B cell (primary cell): Measurements from ENCODE around the gene NFE2. TPM values are rescaled to one million over a fixed set of nuclear protein-coding genes. Genes with fewer than 3 reads are reported as not detected.

ENCODE experiments used
- ATAC-seq: fragments of 200-7000 bp; cut with Tn5 transposase; one replicate; pipeline ENCODE4 v1.10.0; 2021; ENCODE audit warnings: low read depth, mild to moderate bottlenecking, moderate number of reproducible peaks, moderate library complexity
- CTCF ChIA-PET: fragments of 350-600 bp; sonication (Branson Sonifier 250); formaldehyde crosslinking; loops from one replicate; lab custom pipeline; 2021; ENCODE audit warnings: antibody characterized with exemption, inconsistent platforms; lab: Charles Lee
- POLR2A ChIA-PET: fragments of 350-600 bp; sonication (Branson Sonifier 250); formaldehyde crosslinking; loops from one replicate; lab custom pipeline; 2021; ENCODE audit warnings: antibody characterized with exemption; lab: Charles Lee
- DNase-seq: peaks from one replicate; pipeline ENCODE4 v3.0.0; 2013
- H2AFZ ChIP-seq: 2 replicates; pipeline ENCODE4 v1.6.1; 2012; ENCODE audit warnings: mild to moderate bottlenecking, low read depth, low read length; ENCODE audit not compliant: insufficient read depth, poor library complexity, severe bottlenecking
- H3K27ac ChIP-seq, 2 donors: 1 replicate in 1 of 2; 2 replicates in 1 of 2; pipeline ENCODE4 v1.5.1; 2012 to 2013; ENCODE audit warnings: low read length in 2 of 2, mild to moderate bottlenecking in 2 of 2, moderate library complexity in 1 of 2
- H3K27me3 ChIP-seq, 4 experiments: fragments of 200-600 bp in 1 of 4; sonication (generic) in 1 of 4; replicated peaks in 1 of 4; 1 replicate in 2 of 4; 2 replicates in 2 of 4; pipeline versions ENCODE4 v1.6.1 to v1.7.0; 2013 to 2016; ENCODE audit warnings: low read length in 3 of 4, mild to moderate bottlenecking in 2 of 4, mixed read lengths in 1 of 4, moderate library complexity in 1 of 4; ENCODE audit not compliant: insufficient read depth in 4 of 4, control insufficient read depth in 3 of 4; ENCODE audit errors: control extremely low read depth in 1 of 4
- H3K36me3 ChIP-seq, 2 experiments: replicated peaks in 1 of 2; 1 replicate in 1 of 2; 2 replicates in 1 of 2; pipeline versions ENCODE4 v1.6.1 to v1.7.1; 2013; ENCODE audit warnings: low read length in 1 of 2; ENCODE audit not compliant: insufficient read depth in 2 of 2, control insufficient read depth in 1 of 2; ENCODE audit errors: control extremely low read depth in 1 of 2, extremely low read depth in 1 of 2
- H3K4me1 ChIP-seq, 2 donors: fragments of 200-600 bp in 1 of 2; sonication (generic) in 1 of 2; 1 replicate in 1 of 2; 2 replicates in 1 of 2; pipeline versions ENCODE4 v1.5.1 to v1.6.1; 2013 to 2017; ENCODE audit warnings: low read length in 2 of 2; ENCODE audit not compliant: control insufficient read depth in 2 of 2, insufficient read depth in 2 of 2
- H3K4me2 ChIP-seq: replicated peaks from 2 replicates; pipeline ENCODE3; 2012; ENCODE audit warnings: mild to moderate bottlenecking, low read depth, low read length; ENCODE audit not compliant: poor library complexity, severe bottlenecking
- H3K4me3 ChIP-seq, 5 experiments: fragments of 200-600 bp in 1 of 5; sonication (generic) in 1 of 5; 1 replicate in 3 of 5; 2 replicates in 2 of 5; pipeline versions ENCODE4 v1.5.1 to v1.7.0; 2011 to 2016; ENCODE audit warnings: low read length in 4 of 5, mild to moderate bottlenecking in 4 of 5, low read depth in 2 of 5, control low read depth in 1 of 5, moderate library complexity in 1 of 5; ENCODE audit not compliant: insufficient read depth in 1 of 5; ENCODE audit errors: control extremely low read depth in 1 of 5, extremely low read depth in 1 of 5
- H3K79me2 ChIP-seq: fragments of 200-600 bp; sonication (generic); one replicate; pipeline ENCODE4 v1.6.0; 2016; ENCODE audit warnings: low read length; ENCODE audit not compliant: control insufficient read depth, insufficient read depth
- H3K9ac ChIP-seq: fragments of 200-600 bp; sonication (generic); 2 replicates; pipeline ENCODE4 v1.6.1; 2017; ENCODE audit warnings: mild to moderate bottlenecking, low read length, moderate library complexity
- H3K9me3 ChIP-seq, 3 donors: one replicate each; pipeline versions ENCODE4 v1.6.1 to v1.7.1; 2013; ENCODE audit warnings: low read length in 2 of 3; ENCODE audit not compliant: control insufficient read depth in 2 of 3, insufficient read depth in 1 of 3; ENCODE audit errors: control extremely low read depth in 1 of 3
- H4K20me1 ChIP-seq: 2 replicates; pipeline ENCODE4 v1.6.0; 2012; ENCODE audit warnings: mild to moderate bottlenecking, low read length; ENCODE audit not compliant: insufficient read depth, control insufficient read depth, poor library complexity, severe bottlenecking
- H3K27ac Mint-ChIP-seq: one replicate; pipeline ENCODE4 v1.8.0; 2021; ENCODE audit warnings: mixed read lengths
- H3K27me3 Mint-ChIP-seq: one replicate; pipeline ENCODE4 v1.8.0; 2021; ENCODE audit warnings: mixed read lengths
- H3K4me1 Mint-ChIP-seq: one replicate; pipeline ENCODE4 v1.8.0; 2021; ENCODE audit warnings: mixed read lengths
- H3K4me3 Mint-ChIP-seq: one replicate; pipeline ENCODE4 v1.8.0; 2021; ENCODE audit warnings: mixed read lengths
- H3K9me3 Mint-ChIP-seq: one replicate; pipeline ENCODE4 v1.8.0; 2022; ENCODE audit warnings: mixed read lengths; ENCODE audit not compliant: insufficient read depth
- CTCF ChIP-seq: fragments of 200-600 bp; IDR thresholded peaks from one replicate; pipeline ENCODE4 v1.8.0; 2022; ENCODE audit warnings: antibody characterized with exemption, mild to moderate bottlenecking
- EZH2 ChIP-seq: IDR thresholded peaks from 2 replicates; pipeline ENCODE4 v1.6.1; 2012; ENCODE audit warnings: borderline replicate concordance, low read depth, mild to moderate bottlenecking, moderate library complexity, low read length; ENCODE audit not compliant: insufficient read depth, poor library complexity, severe bottlenecking
- WGBS: methylation state at CpG from one replicate; pipeline ENCODE4 v1.1.5; 2013; ENCODE audit warnings: missing lambda C conversion rate; ENCODE audit not compliant: insufficient coverage; 5-methylcytosine and 5-hydroxymethylcytosine counted together
- intact Hi-C: fragments of 100-400 bp; cut with micrococcal nuclease; formaldehyde crosslinking; loops from one replicate; pipeline ENCODE4 v1.10.0; 2022
- polyA plus RNA-seq: library from polyadenylated mRNA; depleted of rRNA; stranded (reverse); fragments of >200 nt; gene quantifications from 2 replicates; pipeline ENCODE4 v1.2.3, GENCODE V29; 2012
- total RNA-seq, 2 donors: library from RNA; stranded (reverse); fragments of 120-200 nt in 1 of 2; gene quantifications; 1 replicate in 1 of 2; 2 replicates in 1 of 2; pipeline versions ENCODE4 v1.2.3 to v1.2.4, GENCODE V29; 2013 to 2022

NFE2 gene
- total and polyA plus RNA-seq, 2 donors (not counting 1 experiment from before 2014, with no cell fraction given): 0.60 TPM; not detected in 1

- DNase-seq (no peak), ATAC-seq (no peak)
- Mint-ChIP-seq H3K4me3 (no peak overlapping the region), H3K27ac (no peak overlapping the region), H3K9me3 (no peaks in the 10 kb centered on the region), H3K27me3 (no peaks in the 10 kb centered on the region), H3K4me1 (peaks cover 14% of the 10 kb centered on the region)
- Histone ChIP-seq H3K9me3 (no peaks in the 10 kb centered on the region), H3K4me3 (no peak overlapping the region), H3K27ac (no peak overlapping the region), H3K27me3 (no peaks in the 10 kb centered on the region), H3K36me3 (peaks cover 0 to 56% of the 10 kb centered on the region in 2 experiments), H3K9ac (no peak overlapping the region), H3K79me2 (no peaks in the 10 kb centered on the region), H3K4me2 (no peak overlapping the region), H2AFZ (no peak overlapping the region), H3K4me1 (peaks cover 10 to 12% of the 10 kb centered on the region in 2 donors), H4K20me1 (peaks cover 3% of the 10 kb centered on the region)
- intact Hi-C loops: no loop called here
- ChIA-PET CTCF (no interaction called here), POLR2A (no interaction called here)
- TF ChIP-seq CTCF (no peak), EZH2 (no peak)
- WGBS: 100% methylated on average over 2 of the region's 4 CpGs
These were observed 48.2 kb upstream of the NFE2 start for GRCh38 chr12:54349036-54349435.

DNA sequence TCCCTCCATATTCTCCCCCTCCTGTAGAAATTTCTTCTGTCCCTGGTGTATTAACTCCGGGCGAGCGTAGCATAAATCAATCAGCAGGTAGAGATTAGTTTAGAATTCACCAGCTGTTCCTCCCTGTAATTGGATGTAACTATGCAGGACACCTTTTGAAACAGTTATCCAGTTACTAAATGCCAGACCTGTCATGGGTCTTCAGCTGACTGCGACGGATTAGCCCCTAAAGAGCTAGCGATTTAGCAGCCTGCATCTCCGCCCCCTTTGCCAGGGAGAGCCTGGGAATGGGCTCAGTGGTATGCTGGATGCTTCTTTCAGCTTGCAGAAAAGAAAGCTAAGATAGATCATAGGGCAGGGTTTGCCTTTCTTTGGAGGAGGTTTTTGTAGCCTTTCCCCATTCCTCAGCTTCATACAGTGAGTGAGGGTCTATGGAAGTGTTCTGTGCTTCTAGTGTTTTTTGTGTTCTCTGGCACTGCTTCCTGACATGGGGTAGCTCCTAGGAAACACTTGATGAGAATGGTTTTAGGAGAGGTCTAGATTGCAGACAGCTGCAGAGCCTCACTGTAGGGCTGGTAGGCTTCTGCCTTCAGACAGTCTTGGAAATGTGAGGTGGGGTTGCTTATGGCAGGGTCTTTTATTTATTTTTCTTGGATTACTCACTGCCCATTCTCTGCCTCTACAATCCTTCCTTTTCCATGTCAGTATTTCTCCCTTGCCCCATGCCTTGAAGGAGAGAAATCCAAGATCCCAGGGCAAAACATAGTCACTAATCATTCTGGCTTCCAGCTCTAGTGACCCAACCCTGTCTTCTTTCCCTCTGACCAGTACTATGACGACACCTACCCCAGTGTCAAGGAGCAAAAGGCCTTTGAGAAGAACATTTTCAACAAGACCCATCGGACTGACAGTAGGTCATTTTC lies 40.8 kb upstream of the NFE2 start:
- Histone ChIP-seq H2AFZ (no peak overlapping the region), H3K36me3 (peaks cover 4 to 52% of the 10 kb centered on the region in 2 experiments), H4K20me1 (peaks cover 14% of the 10 kb centered on the region), H3K27me3 (no peaks in the 10 kb centered on the region), H3K4me1 (peaks cover 6 to 8% of the 10 kb centered on the region in 2 donors), H3K4me3 (no peak overlapping the region), H3K9ac (no peak overlapping the region), H3K27ac (no peak overlapping the region), H3K4me2 (no peak overlapping the region), H3K9me3 (no peaks in the 10 kb centered on the region), H3K79me2 (peaks cover 16% of the 10 kb centered on the region)
- intact Hi-C loops: no loop called here
- CTCF ChIA-PET: interaction anchor here (0.6 to 1.7 kb wide), 8 partner anchors 11 to 1646 kb away, joined by 3 to 6 read pairs (median 3); partner anchors contain the start of gene COPZ1
- POLR2A ChIA-PET: no interaction called here
- WGBS: 97% methylated on average over 5 of the region's 9 CpGs
- H3K27me3 Mint-ChIP-seq: no peaks in the 10 kb centered on the region
- DNase-seq: no peak
- H3K27ac Mint-ChIP-seq: no peak overlapping the region
- H3K9me3 Mint-ChIP-seq: no peaks in the 10 kb centered on the region
- H3K4me3 Mint-ChIP-seq: no peak overlapping the region
- H3K4me1 Mint-ChIP-seq: peaks cover 10% of the 10 kb centered on the region
- TF ChIP-seq EZH2 (no peak), CTCF (no peak)
- ATAC-seq: no peak
